HG03521 (cell line): ENCODE measurements around the gene B3GALNT1.

Source experiments
- ATAC-seq: cut with Tn5 transposase; IDR thresholded peaks from one replicate; pipeline ENCODE4 v1.9.1; 2021; ENCODE audit warnings: mild to moderate bottlenecking, moderate library complexity; ENCODE audit not compliant: unreplicated experiment

B3GALNT1 gene

GRCh38 chr3:161104561-161105551, at the start of gene B3GALNT1:
Gene B3GALNT1 (minus strand): TSS chr3:161105349. CDS start chr3:161086754, 18,595 bp downstream.
- peak; percentile 66 for ATAC-seq

- ATAC-seq = no peak
Measured at GRCh38 chr3:161153480-161153879, 48.3 kb upstream of the B3GALNT1 start.

GRCh38 chr3:161150001-161150525, 44.9 kb upstream of the B3GALNT1 start:
- no peak for ATAC-seq

GRCh38 chr3:161149529-161149928, 44.4 kb upstream of the B3GALNT1 start:
- ATAC-seq = no peak

- ATAC-seq = no peak
Measured at GRCh38 chr3:161148832-161149475, 43.8 kb upstream of the B3GALNT1 start.

GRCh38 chr3:161142486-161142885, 37.3 kb upstream of the B3GALNT1 start:
- no peak for ATAC-seq

GRCh38 chr3:161139686-161140085, 34.5 kb upstream of the B3GALNT1 start:
- no peak for ATAC-seq

- ATAC-seq = no peak
Measured at GRCh38 chr3:161137260-161137659, 32.1 kb upstream of the B3GALNT1 start.

- ATAC-seq = no peak
Measured at GRCh38 chr3:161132391-161132790, 27.2 kb upstream of the B3GALNT1 start.

GRCh38 chr3:161126495-161126894, 21.3 kb upstream of the B3GALNT1 start:
- no peak for ATAC-seq

GRCh38 chr3:161117646-161118045, 12.5 kb upstream of the B3GALNT1 start:
- ATAC-seq = no peak

GRCh38 chr3:161108840-161109239, 3.7 kb upstream of the B3GALNT1 start:
- ATAC-seq = no peak

- no peak for ATAC-seq
Measured at GRCh38 chr3:161107311-161107710, 2.2 kb upstream of the B3GALNT1 start.

- ATAC-seq = no peak
Measured at GRCh38 chr3:161103776-161104385, 1.3 kb downstream of the B3GALNT1 start.

GRCh38 chr3:161101609-161102008, 3.5 kb downstream of the B3GALNT1 start:
- ATAC-seq = no peak

GRCh38 chr3:161100994-161101393, 4.2 kb downstream of the B3GALNT1 start:
- no peak for ATAC-seq

- ATAC-seq = no peak
Measured at GRCh38 chr3:161096771-161097367, 8.3 kb downstream of the B3GALNT1 start.

- no peak for ATAC-seq
Measured at GRCh38 chr3:161093895-161094294, 11.3 kb downstream of the B3GALNT1 start.

GRCh38 chr3:161084277-161084676, 20.9 kb downstream of the B3GALNT1 start:
- ATAC-seq = no peak

GRCh38 chr3:161083131-161083530, 22.0 kb downstream of the B3GALNT1 start:
- ATAC-seq = no peak

GRCh38 chr3:161082063-161082462, 23.1 kb downstream of the B3GALNT1 start:
- ATAC-seq = no peak
